ENCODE data around the gene ITPRID2. TPM values are rescaled to one million over a fixed set of nuclear protein-coding genes. Genes with fewer than 3 reads are reported as not detected.

Gene ITPRID2
- total and polyA plus RNA-seq, 2 of the 8 experiments (the other 6 are each of a cell fraction or from before 2014, with no cell fraction given) = 1.9 to 12.6 TPM

- no peak overlapping the region for H3K56ac ChIP-seq (replicated peaks; ENCODE audit: insufficient read length, low read depth, low read length)
- no peak overlapping the region for H2BK12ac ChIP-seq (ENCODE audit: low read depth, low read length)
- no peaks in the 10 kb centered on the region for H3K23me2 ChIP-seq (ENCODE audit: low read depth, low read length)
- H3K27me3 ChIP-seq (replicated peaks in 1 of 4; ENCODE audit: control insufficient read depth in 3 of 4, extremely low read depth in 1 of 4, insufficient read depth in 3 of 4, low read length in 3 of 4) = no peaks in the 10 kb centered on the region
- CTCF ChIA-PET (ENCODE audit: partially characterized antibody) = interaction anchor here (0.6 to 1.8 kb wide), 3 partner anchors 11 to 1245 kb away, joined by 3 to 5 read pairs (median 3); no protein-coding TSS in a partner anchor
- FAIRE-seq = no peak
- POLR2A ChIA-PET (ENCODE audit: partially characterized antibody) = no interaction called here
- H3K27ac ChIP-seq (ENCODE audit: low read depth, low read length) = no peak overlapping the region
- H2BK120ac ChIP-seq (replicated peaks; ENCODE audit: low read depth, low read length) = no peak overlapping the region
- no peaks in the 10 kb centered on the region for H3K9me3 ChIP-seq (ENCODE audit: insufficient read depth in 2 of 2, low read depth in 1 of 2, low read length in 1 of 2)
- no peak overlapping the region for H3K9ac ChIP-seq (replicated peaks in 1 of 4; ENCODE audit: extremely low read depth in 1 of 4, low read depth in 3 of 4, low read length in 3 of 4)
- H4K20me1 ChIP-seq (replicated peaks in 1 of 2; ENCODE audit: control insufficient read depth in 1 of 2, insufficient read depth in 2 of 2, low read length in 2 of 2) = no peaks in the 10 kb centered on the region
- peaks cover 0 to 9% (median 2%) of the 10 kb centered on the region in 4 experiments; a peak in 2 of 7 replicates for H3K4me1 ChIP-seq (replicated peaks in 1 of 4; ENCODE audit: control insufficient read depth in 3 of 4, insufficient read depth in 4 of 4, low read length in 3 of 4)
- no peak overlapping the region for H4K8ac ChIP-seq (ENCODE audit: extremely low read depth, insufficient read depth, low read length)
- H4K5ac ChIP-seq (ENCODE audit: insufficient read length, low read depth, low read length) = no peak overlapping the region
- no peak for DNase-seq (ENCODE audit: low read depth in 1 of 2, low spot score in 2 of 2)
- no peaks in the 10 kb centered on the region for H3K79me2 ChIP-seq (ENCODE audit: control insufficient read depth in 1 of 2, insufficient read depth in 2 of 2, low read length in 2 of 2)
- H3K4me3 ChIP-seq (ENCODE audit: extremely low read depth in 1 of 4, insufficient read depth in 2 of 4, low read depth in 3 of 4, low read length in 4 of 4) = no peak overlapping the region
- no peak overlapping the region for H3K18ac ChIP-seq (ENCODE audit: extremely low read depth, low read length)
- no peak overlapping the region for H2BK5ac ChIP-seq (ENCODE audit: low read depth, low read length)
- no peak for TF ChIP-seq CBX8 (IDR thresholded peaks at IDR 0.05; ENCODE audit: borderline replicate concordance, low read depth, low read length)
- no peak for TF ChIP-seq POLR2A (IDR thresholded peaks at IDR 0.05; ENCODE audit: control extremely low read depth in 1 of 2, low read depth in 2 of 2, low read length in 2 of 2)
- no peak for TF ChIP-seq POLR2AphosphoS5 (IDR thresholded peaks at IDR 0.05; ENCODE audit: low read depth, low read length)
- no peak for TF ChIP-seq CREB1 (IDR thresholded peaks at IDR 0.05)
- no peak for TF ChIP-seq KDM4A (IDR thresholded peaks at IDR 0.05; ENCODE audit: low read depth, low read length, severe bottlenecking)
- TF ChIP-seq SIN3A (conservative IDR thresholded peaks at IDR 0.05 in 1 of 2, IDR thresholded peaks at IDR 0.05 in 1 of 2; ENCODE audit: low read depth in 1 of 2, low read length in 2 of 2) = no peak
- TF ChIP-seq KDM1A (IDR thresholded peaks at IDR 0.05; ENCODE audit: borderline replicate concordance, low read length) = no peak
- TF ChIP-seq JUND (IDR thresholded peaks at IDR 0.05; ENCODE audit: low read length) = no peak
- no peak overlapping the region for H3K23ac ChIP-seq (ENCODE audit: insufficient read length)
- no peaks in the 10 kb centered on the region for H3K79me1 ChIP-seq (ENCODE audit: low read depth, low read length)
- H3K36me3 ChIP-seq (ENCODE audit: control insufficient read depth in 2 of 4, insufficient read depth in 4 of 4, low read length in 3 of 4) = no peaks in the 10 kb centered on the region
- H2BK15ac ChIP-seq (ENCODE audit: low read length) = no peak overlapping the region
- H2AFZ ChIP-seq (ENCODE audit: low read length) = no peak overlapping the region
- H4K91ac ChIP-seq (replicated peaks; ENCODE audit: insufficient read length, low read length) = no peak overlapping the region
- H3K4ac ChIP-seq (replicated peaks; ENCODE audit: insufficient read length, low read depth, low read length) = no peak overlapping the region
- H3K4me2 ChIP-seq (ENCODE audit: insufficient read depth in 1 of 2, low read depth in 2 of 2, low read length in 2 of 2) = no peak overlapping the region
- H3K14ac ChIP-seq (ENCODE audit: insufficient read length) = no peak overlapping the region
- no peak overlapping the region for H2BK20ac ChIP-seq (ENCODE audit: low read length)
- H2AK5ac ChIP-seq (ENCODE audit: low read depth, low read length) = no peak overlapping the region
Observed at GRCh38 chr2:181851726-181852125, 39.8 kb upstream of the ITPRID2 start.

All from H1 (cell line).